Keratinocyte (primary cell): ENCODE data around the gene PHF23.

ENCODE experiments used
- CTCF ChIP-seq, 3 experiments: IDR thresholded peaks in 1 of 3; conservative IDR thresholded peaks in 1 of 3; optimal IDR thresholded peaks in 1 of 3; 2 replicates in 2 of 3; 3 replicates in 1 of 3; pipeline versions ENCODE3 to v1.5.1; 2011; ENCODE audit warnings: low read length in 3 of 3, mild to moderate bottlenecking in 3 of 3, moderate library complexity in 2 of 3, control low read depth in 1 of 3, inconsistent platforms in 1 of 3; ENCODE audit not compliant: insufficient read depth in 2 of 3; ENCODE audit errors: extremely low read depth in 1 of 3
- EZH2 ChIP-seq: IDR thresholded peaks from one replicate; pipeline ENCODE4 v1.6.1; 2012; ENCODE audit warnings: inconsistent platforms, mild to moderate bottlenecking, low read length, moderate library complexity

DNA sequence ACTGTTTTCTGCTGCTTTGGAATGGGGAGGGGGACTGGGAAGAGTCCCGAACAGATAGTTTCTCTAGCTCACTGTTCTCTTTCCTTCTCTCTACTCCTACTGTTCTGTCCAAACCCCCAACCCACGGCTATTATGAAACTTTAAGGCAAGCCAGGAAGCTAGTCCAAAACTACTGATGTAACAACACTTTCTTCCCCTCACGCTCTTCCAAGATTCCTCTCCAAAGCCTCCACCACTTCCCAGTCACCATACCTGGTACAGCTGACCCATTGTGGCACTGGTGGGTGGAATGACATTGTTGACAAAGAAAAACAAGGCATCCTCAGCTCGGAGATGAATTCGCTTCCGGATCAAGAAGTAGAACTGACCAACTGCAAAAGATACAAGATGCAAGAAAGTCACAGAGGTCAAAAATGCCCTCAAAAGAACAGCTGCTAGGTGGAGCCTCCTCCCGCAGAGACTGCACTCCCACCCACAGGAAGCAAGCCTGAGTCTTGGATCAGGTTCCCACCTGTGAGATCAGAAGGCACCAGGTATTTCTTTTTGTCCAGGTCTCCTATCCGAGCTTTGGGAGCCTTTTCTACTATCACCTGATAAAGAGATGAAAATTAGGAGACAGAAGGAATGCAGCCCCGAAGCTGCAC lies 2.0 kb upstream of the PHF23 start:
- no peak for TF ChIP-seq CTCF (optimal IDR thresholded peaks at IDR 0.05 in 1 of 3, IDR thresholded peaks at IDR 0.05 in 1 of 3, conservative IDR thresholded peaks at IDR 0.05 in 1 of 3; ENCODE audit: extremely low read depth in 1 of 3, insufficient read depth in 2 of 3, low read length in 3 of 3)
- TF ChIP-seq EZH2 = no peak
